GM18868 (cell line): ENCODE measurements around the gene GPR52.
"Not testable (repeated sequence)": the region's sequence is repeated elsewhere in the genome, so short reads cannot be mapped to it uniquely, and the experiment has no call there.

ENCODE experiments used
- ATAC-seq: cut with Tn5 transposase; IDR thresholded peaks from one replicate; pipeline ENCODE4 v1.9.1; 2021; ENCODE audit warnings: mild to moderate bottlenecking, moderate library complexity; ENCODE audit not compliant: unreplicated experiment

The GPR52 gene

GRCh38 chr1:174447866-174448530 is at the start of gene GPR52:
TSS of gene GPR52 (plus strand) at chr1:174447964. CDS start at chr1:174448112, 148 bp downstream.
- ATAC-seq: no peak

GRCh38 chr1:174398246-174398645 is 49.5 kb upstream of the GPR52 start:
- ATAC-seq: no peak

- ATAC-seq: no peak
Observed at GRCh38 chr1:174399211-174399610, 48.6 kb upstream of the GPR52 start.

- no peak for ATAC-seq
Observed at GRCh38 chr1:174401075-174401474, 46.7 kb upstream of the GPR52 start.

- ATAC-seq: no peak
Observed at GRCh38 chr1:174405219-174405618, 42.5 kb upstream of the GPR52 start.

- no peak for ATAC-seq
Observed at GRCh38 chr1:174406421-174406820, 41.3 kb upstream of the GPR52 start.

GRCh38 chr1:174407665-174408064 is 40.1 kb upstream of the GPR52 start:
- no peak for ATAC-seq

GRCh38 chr1:174408146-174408545 is 39.6 kb upstream of the GPR52 start:
- ATAC-seq: no peak

- not testable (repeated sequence) for ATAC-seq
Observed at GRCh38 chr1:174409801-174410200, 38.0 kb upstream of the GPR52 start.

GRCh38 chr1:174413632-174414031 is 34.1 kb upstream of the GPR52 start:
- ATAC-seq: no peak

- ATAC-seq: no peak
Observed at GRCh38 chr1:174414203-174414602, 33.6 kb upstream of the GPR52 start.

GRCh38 chr1:174415506-174415905 is 32.3 kb upstream of the GPR52 start:
- no peak for ATAC-seq

- ATAC-seq: no peak
Observed at GRCh38 chr1:174417921-174418320, 29.8 kb upstream of the GPR52 start.

- ATAC-seq: no peak
Observed at GRCh38 chr1:174425121-174425520, 22.6 kb upstream of the GPR52 start.

GRCh38 chr1:174426153-174426552 is 21.6 kb upstream of the GPR52 start:
- no peak for ATAC-seq

- ATAC-seq: no peak
Observed at GRCh38 chr1:174428033-174428432, 19.7 kb upstream of the GPR52 start.

GRCh38 chr1:174428739-174429138 is 19.0 kb upstream of the GPR52 start:
- no peak for ATAC-seq

GRCh38 chr1:174433451-174433850 is 14.3 kb upstream of the GPR52 start:
- ATAC-seq: no peak

- ATAC-seq: no peak
Observed at GRCh38 chr1:174445351-174445750, 2.4 kb upstream of the GPR52 start.

GRCh38 chr1:174445817-174446216 is 1.9 kb upstream of the GPR52 start:
- ATAC-seq: no peak

GRCh38 chr1:174448531-174448883 is 743 bp downstream of the GPR52 start:
- no peak for ATAC-seq

- ATAC-seq: no peak
Observed at GRCh38 chr1:174448974-174449373, 1.2 kb downstream of the GPR52 start.

- no peak for ATAC-seq
Observed at GRCh38 chr1:174451408-174451807, 3.6 kb downstream of the GPR52 start.
